Ovary (tissue), 3 donors: ENCODE data around the gene TVP23A.

Experiments
- EP300 ChIP-seq: sonication (generic); formaldehyde crosslinking; IDR thresholded peaks from one replicate; pipeline ENCODE4 v1.6.1; 2017; ENCODE audit warnings: antibody characterized with exemption
- POLR2A ChIP-seq: fragments of 450-650 bp; IDR thresholded peaks from one replicate; pipeline ENCODE4 v1.6.1; 2017; ENCODE audit warnings: antibody characterized with exemption, mild to moderate bottlenecking, moderate library complexity
- TF ChIP-seq, protein P1 (sequence below), 3 donors: fragments of 450-650 bp in 2 of 3; fragments of 200-600 bp in 1 of 3; IDR thresholded peaks; one replicate each; pipeline versions ENCODE4 v1.5.1 to v1.8.0; 2016 to 2022; ENCODE audit warnings: antibody characterized with exemption in 3 of 3, mild to moderate bottlenecking in 1 of 3
- donor health status: DM: no; HTN: no; CAD: no.

DNA sequence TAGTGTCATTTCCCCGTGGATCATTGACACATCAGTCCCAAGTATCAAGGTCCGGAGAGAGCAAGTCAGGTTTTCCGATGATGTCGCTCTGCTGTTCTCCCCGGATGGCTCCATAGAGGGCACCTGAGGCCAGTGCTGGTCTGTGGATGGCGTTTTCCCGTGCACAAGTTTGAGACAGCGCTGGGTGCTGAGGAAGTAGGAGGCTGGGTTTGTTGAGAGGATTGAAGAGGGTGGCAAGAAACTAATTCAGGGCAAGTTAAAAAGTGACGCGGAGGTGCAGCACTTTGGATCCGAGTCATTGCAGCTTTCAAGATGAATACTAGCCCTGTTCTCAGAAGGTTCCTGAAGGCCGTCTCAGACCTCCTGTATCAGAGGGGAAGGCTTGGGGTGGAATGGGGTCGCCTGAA is 67.3 kb downstream of the TVP23A start:
- TF ChIP-seq, protein P1, sequence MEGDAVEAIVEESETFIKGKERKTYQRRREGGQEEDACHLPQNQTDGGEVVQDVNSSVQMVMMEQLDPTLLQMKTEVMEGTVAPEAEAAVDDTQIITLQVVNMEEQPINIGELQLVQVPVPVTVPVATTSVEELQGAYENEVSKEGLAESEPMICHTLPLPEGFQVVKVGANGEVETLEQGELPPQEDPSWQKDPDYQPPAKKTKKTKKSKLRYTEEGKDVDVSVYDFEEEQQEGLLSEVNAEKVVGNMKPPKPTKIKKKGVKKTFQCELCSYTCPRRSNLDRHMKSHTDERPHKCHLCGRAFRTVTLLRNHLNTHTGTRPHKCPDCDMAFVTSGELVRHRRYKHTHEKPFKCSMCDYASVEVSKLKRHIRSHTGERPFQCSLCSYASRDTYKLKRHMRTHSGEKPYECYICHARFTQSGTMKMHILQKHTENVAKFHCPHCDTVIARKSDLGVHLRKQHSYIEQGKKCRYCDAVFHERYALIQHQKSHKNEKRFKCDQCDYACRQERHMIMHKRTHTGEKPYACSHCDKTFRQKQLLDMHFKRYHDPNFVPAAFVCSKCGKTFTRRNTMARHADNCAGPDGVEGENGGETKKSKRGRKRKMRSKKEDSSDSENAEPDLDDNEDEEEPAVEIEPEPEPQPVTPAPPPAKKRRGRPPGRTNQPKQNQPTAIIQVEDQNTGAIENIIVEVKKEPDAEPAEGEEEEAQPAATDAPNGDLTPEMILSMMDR (IDR thresholded peaks at IDR 0.05): no peak
- TF ChIP-seq POLR2A (no peak), EP300 (no peak)
